Measurements from ENCODE around the gene NDUFA12.

DNA sequence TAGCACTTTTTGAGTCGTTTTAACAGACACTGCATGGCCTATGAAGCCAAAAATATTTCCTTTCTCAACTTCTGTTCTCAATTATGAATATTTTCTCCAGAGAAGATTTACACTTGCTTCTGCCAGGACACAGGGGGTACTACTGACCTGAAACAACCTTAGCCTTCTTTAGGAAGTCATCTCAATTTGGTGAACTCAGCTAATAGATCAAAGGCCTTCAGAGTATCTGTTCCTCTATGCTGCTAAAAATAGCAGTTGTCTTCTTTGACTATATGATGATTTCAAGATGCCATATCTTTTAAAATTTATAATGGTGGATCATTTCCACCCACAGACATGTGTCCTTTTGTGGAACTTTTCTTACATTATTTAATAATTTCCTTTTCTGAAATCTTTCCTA is 14.0 kb upstream of the NDUFA12 start:
- TF ChIP-seq, protein P1, sequence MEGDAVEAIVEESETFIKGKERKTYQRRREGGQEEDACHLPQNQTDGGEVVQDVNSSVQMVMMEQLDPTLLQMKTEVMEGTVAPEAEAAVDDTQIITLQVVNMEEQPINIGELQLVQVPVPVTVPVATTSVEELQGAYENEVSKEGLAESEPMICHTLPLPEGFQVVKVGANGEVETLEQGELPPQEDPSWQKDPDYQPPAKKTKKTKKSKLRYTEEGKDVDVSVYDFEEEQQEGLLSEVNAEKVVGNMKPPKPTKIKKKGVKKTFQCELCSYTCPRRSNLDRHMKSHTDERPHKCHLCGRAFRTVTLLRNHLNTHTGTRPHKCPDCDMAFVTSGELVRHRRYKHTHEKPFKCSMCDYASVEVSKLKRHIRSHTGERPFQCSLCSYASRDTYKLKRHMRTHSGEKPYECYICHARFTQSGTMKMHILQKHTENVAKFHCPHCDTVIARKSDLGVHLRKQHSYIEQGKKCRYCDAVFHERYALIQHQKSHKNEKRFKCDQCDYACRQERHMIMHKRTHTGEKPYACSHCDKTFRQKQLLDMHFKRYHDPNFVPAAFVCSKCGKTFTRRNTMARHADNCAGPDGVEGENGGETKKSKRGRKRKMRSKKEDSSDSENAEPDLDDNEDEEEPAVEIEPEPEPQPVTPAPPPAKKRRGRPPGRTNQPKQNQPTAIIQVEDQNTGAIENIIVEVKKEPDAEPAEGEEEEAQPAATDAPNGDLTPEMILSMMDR (IDR thresholded peaks at IDR 0.05; ENCODE audit: low read depth, low read length) = no peak
- no peak for TF ChIP-seq POLR2A (IDR thresholded peaks at IDR 0.05; ENCODE audit: extremely low read depth, insufficient read length)
- no peak for TF ChIP-seq MYC (IDR thresholded peaks at IDR 0.05; ENCODE audit: low read depth, low read length)
- TF ChIP-seq, protein P2, sequence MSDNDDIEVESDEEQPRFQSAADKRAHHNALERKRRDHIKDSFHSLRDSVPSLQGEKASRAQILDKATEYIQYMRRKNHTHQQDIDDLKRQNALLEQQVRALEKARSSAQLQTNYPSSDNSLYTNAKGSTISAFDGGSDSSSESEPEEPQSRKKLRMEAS (IDR thresholded peaks at IDR 0.05; ENCODE audit: low read depth, low read length) = no peak
